HCT116 (cell line): ENCODE measurements around the gene TARBP1. TPM values are rescaled to one million over a fixed set of nuclear protein-coding genes. Genes with fewer than 3 reads are reported as not detected.

ENCODE experiments used
- ATAC-seq: fragments of 200-7000 bp; cut with Tn5 transposase; 2 replicates; pipeline ENCODE4 v1.9.1; 2020; ENCODE audit warnings: mild to moderate bottlenecking, moderate library complexity
- BruUV-seq: library from RNA; stranded (reverse); fragments of 400-500 nt; replicated peaks from 2 replicates; lab custom pipeline; 2021; lab: Mats Ljungman, UMichigan
- CTCF ChIA-PET: fragments of 300-600 bp; sonication (Branson Sonifier 250); formaldehyde crosslinking; loops from one replicate; lab custom pipeline; 2021; ENCODE audit warnings: antibody characterized with exemption; lab: Charles Lee
- POLR2A ChIA-PET: fragments of 300-600, 350-600 bp; sonication (Branson Sonifier 250); formaldehyde crosslinking; loops from one replicate; lab custom pipeline; 2021; ENCODE audit warnings: antibody characterized with exemption; lab: Charles Lee
- RAD21 ChIA-PET, 2 experiments: fragments of 300-600 bp; sonication (Branson Sonifier 250); formaldehyde crosslinking; loops; one replicate each; lab custom pipeline; 2023; ENCODE audit warnings: low total read pairs in 2 of 2; ENCODE audit not compliant: uncharacterized antibody in 2 of 2, unreplicated experiment in 2 of 2, low non-redundant PET in 1 of 2; lab: Charles Lee
- DNase-seq: peaks from one replicate; pipeline ENCODE4 v3.0.0-alpha.2; 2010; ENCODE audit warnings: low read depth, low spot score
- H2AFZ ChIP-seq: fragments of 200-600 bp; shearing (Covaris generic), sonication (generic); 2 replicates; pipeline ENCODE4 v1.6.1; 2017; ENCODE audit warnings: low read depth, mixed run types, mixed read lengths, antibody characterized with exemption, low read length; ENCODE audit not compliant: poor library complexity, severe bottlenecking
- H3K27ac ChIP-seq: 2 replicates; pipeline ENCODE4 v1.5.1; 2012; ENCODE audit warnings: low read depth, low read length
- H3K27me3 ChIP-seq: fragments of 200-600 bp; sonication (generic); 2 replicates; pipeline ENCODE4 v1.6.1; 2016; ENCODE audit warnings: mixed run types, low read length, mixed read lengths; ENCODE audit not compliant: insufficient read depth
- H3K36me3 ChIP-seq, 2 experiments: fragments of 200-500 bp in 1 of 2; fragments of 200-600 bp in 1 of 2; sonication (Bioruptor generic) in 1 of 2; sonication (generic) in 1 of 2; 2 replicates each; pipeline versions ENCODE4 v1.5.1 to v1.6.1; 2014 to 2016; ENCODE audit warnings: low read length in 2 of 2, inconsistent platforms in 1 of 2, mixed read lengths in 1 of 2, mixed run types in 1 of 2; ENCODE audit not compliant: insufficient read depth in 2 of 2, control insufficient read depth in 1 of 2
- H3K4me1 ChIP-seq, 2 experiments: fragments of 200-600 bp in 1 of 2; sonication (generic) in 1 of 2; 2 replicates each; pipeline versions ENCODE4 v1.5.1 to v1.6.1; 2012 to 2017; ENCODE audit warnings: low read length in 2 of 2, inconsistent platforms in 1 of 2, mild to moderate bottlenecking in 1 of 2, mixed read lengths in 1 of 2, mixed run types in 1 of 2, moderate library complexity in 1 of 2; ENCODE audit not compliant: insufficient read depth in 2 of 2, control insufficient read depth in 1 of 2
- H3K4me2 ChIP-seq: fragments of 200-600 bp; sonication (generic); 2 replicates; pipeline ENCODE4 v1.6.1; 2017; ENCODE audit warnings: mixed run types, low read length, mixed read lengths
- H3K4me3 ChIP-seq, 2 experiments: fragments of 200-600 bp in 1 of 2; sonication (generic) in 1 of 2; replicated peaks in 1 of 2; 2 replicates each; pipeline ENCODE4 v1.5.1; 2011 to 2016; ENCODE audit warnings: low read length in 2 of 2, control low read depth in 1 of 2, low read depth in 1 of 2, mild to moderate bottlenecking in 1 of 2, mixed read lengths in 1 of 2, mixed run types in 1 of 2
- H3K79me2 ChIP-seq: fragments of 200-600 bp; sonication (generic); 2 replicates; pipeline ENCODE4 v1.6.1; 2017; ENCODE audit warnings: mild to moderate bottlenecking, mixed run types, low read length, moderate library complexity, mixed read lengths; ENCODE audit not compliant: insufficient read depth
- H3K9ac ChIP-seq: fragments of 200-600 bp; sonication (generic); 2 replicates; pipeline ENCODE4 v1.6.1; 2016; ENCODE audit warnings: low read length, mixed read lengths
- H3K9me2 ChIP-seq: fragments of 200-600 bp; sonication (generic), shearing (Covaris generic); 2 replicates; pipeline ENCODE4 v1.6.1; 2017; ENCODE audit warnings: mixed run types, mild to moderate bottlenecking, moderate library complexity; ENCODE audit not compliant: insufficient read depth
- H3K9me3 ChIP-seq, 2 experiments: fragments of 200-500 bp in 1 of 2; fragments of 200-600 bp in 1 of 2; sonication (Bioruptor generic) in 1 of 2; sonication (generic) in 1 of 2; 2 replicates each; pipeline ENCODE4 v1.6.1; 2014 to 2017; ENCODE audit warnings: low read length in 2 of 2, mixed read lengths in 2 of 2, inconsistent platforms in 1 of 2, low read depth in 1 of 2, mild to moderate bottlenecking in 1 of 2, mixed run types in 1 of 2, moderate library complexity in 1 of 2; ENCODE audit not compliant: control insufficient read depth in 1 of 2, insufficient read depth in 1 of 2
- H4K20me1 ChIP-seq: fragments of 200-600 bp; sonication (generic), shearing (Covaris generic); 2 replicates; pipeline ENCODE4 v1.6.1; 2017; ENCODE audit warnings: mixed run types, mild to moderate bottlenecking, moderate library complexity; ENCODE audit not compliant: insufficient read depth
- EZH2phosphoT487 ChIP-seq: fragments of 200-600 bp; IDR thresholded peaks from 2 replicates; pipeline ENCODE4 v1.6.1; 2018; ENCODE audit warnings: antibody characterized with exemption, borderline replicate concordance
- POLR2A ChIP-seq: IDR thresholded peaks from 2 replicates; pipeline ENCODE4 v1.7.0; 2011; ENCODE audit warnings: borderline replicate concordance; ENCODE audit not compliant: insufficient read depth, insufficient read length; ENCODE audit errors: extremely low read depth
- RAD21 ChIP-seq: IDR thresholded peaks from 2 replicates; pipeline ENCODE4 v1.6.1; 2012; ENCODE audit warnings: low read depth, mild to moderate bottlenecking
- SIN3A ChIP-seq: IDR thresholded peaks from 2 replicates; pipeline ENCODE4 v1.6.1; 2012; ENCODE audit warnings: low read depth
- SP1 ChIP-seq: IDR thresholded peaks from 2 replicates; pipeline ENCODE4 v1.6.1; 2012; ENCODE audit warnings: low read depth
- SRF ChIP-seq: IDR thresholded peaks from 2 replicates; pipeline ENCODE4 v1.6.1; 2012; ENCODE audit warnings: low read depth
- ZBTB33 ChIP-seq: IDR thresholded peaks from 2 replicates; pipeline ENCODE4 v1.6.1; 2011; ENCODE audit warnings: mild to moderate bottlenecking, low read length, moderate library complexity; ENCODE audit not compliant: insufficient replicate concordance; ENCODE audit errors: extremely low read depth
- intact Hi-C: fragments of 100-400 bp; cut with micrococcal nuclease; formaldehyde crosslinking; loops from 2 replicates; pipeline ENCODE4 v1.10.0; 2022
- total RNA-seq: library from RNA; stranded (reverse); gene quantifications from one replicate; pipeline ENCODE4 v1.2.1, GENCODE V29; 2021; ENCODE audit not compliant: unreplicated experiment
- TF ChIP-seq, protein P1 (sequence below): IDR thresholded peaks from 2 replicates; pipeline ENCODE4 v1.6.1; 2012; ENCODE audit warnings: low read depth

Gene TARBP1
- total RNA-seq, 1 experiment from 2014 or later, result 17.2 TPM

DNA sequence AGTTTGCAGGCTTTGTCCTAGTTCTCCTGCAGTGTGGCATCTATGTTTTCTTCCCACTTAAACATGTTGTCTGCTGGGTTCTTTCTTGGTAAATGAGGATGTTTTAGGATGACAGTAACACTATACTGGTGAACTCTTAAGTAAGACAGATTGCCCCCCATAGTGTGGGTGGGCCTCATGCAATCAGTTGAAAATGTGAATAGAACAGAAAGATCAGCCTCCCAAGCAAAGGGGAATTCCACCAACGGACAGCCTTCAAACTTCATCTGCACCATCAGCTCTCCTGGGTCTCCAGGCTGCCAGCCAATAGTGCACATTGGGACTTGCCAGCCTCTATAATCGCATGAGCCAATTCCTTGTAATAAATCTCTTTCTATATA lies 10.7 kb upstream of the TARBP1 start:
- no peaks in the 10 kb centered on the region for H4K20me1 ChIP-seq
- no peaks in the 10 kb centered on the region for H3K9me2 ChIP-seq
- ATAC-seq (no peak), DNase-seq (no peak)
- BruUV-seq, result no TSS peak
- TF ChIP-seq ZBTB33 (no peak), SIN3A (no peak), SRF (no peak), POLR2A (no peak), EZH2phosphoT487 (no peak)
- H3K9ac ChIP-seq, result no peak overlapping the region
- RAD21 ChIA-PET, result no interaction called here
- intact Hi-C loops, result loop anchor here (10.0 kb wide), 2 partner anchors 235 to 375 kb away; no protein-coding TSS in a partner anchor
- no peaks in the 10 kb centered on the region for H3K36me3 ChIP-seq
- H3K4me3 ChIP-seq, result no peak overlapping the region
- POLR2A ChIA-PET, result no interaction called here
- H3K9me3 ChIP-seq, result no peaks in the 10 kb centered on the region
- no peaks in the 10 kb centered on the region for H3K27me3 ChIP-seq
- H3K4me2 ChIP-seq, result no peak overlapping the region
- no peaks in the 10 kb centered on the region for H3K4me1 ChIP-seq
- H3K79me2 ChIP-seq, result no peaks in the 10 kb centered on the region
- H2AFZ ChIP-seq, result no peak overlapping the region
- H3K27ac ChIP-seq, result no peak overlapping the region
- CTCF ChIA-PET, result no interaction called here

DNA sequence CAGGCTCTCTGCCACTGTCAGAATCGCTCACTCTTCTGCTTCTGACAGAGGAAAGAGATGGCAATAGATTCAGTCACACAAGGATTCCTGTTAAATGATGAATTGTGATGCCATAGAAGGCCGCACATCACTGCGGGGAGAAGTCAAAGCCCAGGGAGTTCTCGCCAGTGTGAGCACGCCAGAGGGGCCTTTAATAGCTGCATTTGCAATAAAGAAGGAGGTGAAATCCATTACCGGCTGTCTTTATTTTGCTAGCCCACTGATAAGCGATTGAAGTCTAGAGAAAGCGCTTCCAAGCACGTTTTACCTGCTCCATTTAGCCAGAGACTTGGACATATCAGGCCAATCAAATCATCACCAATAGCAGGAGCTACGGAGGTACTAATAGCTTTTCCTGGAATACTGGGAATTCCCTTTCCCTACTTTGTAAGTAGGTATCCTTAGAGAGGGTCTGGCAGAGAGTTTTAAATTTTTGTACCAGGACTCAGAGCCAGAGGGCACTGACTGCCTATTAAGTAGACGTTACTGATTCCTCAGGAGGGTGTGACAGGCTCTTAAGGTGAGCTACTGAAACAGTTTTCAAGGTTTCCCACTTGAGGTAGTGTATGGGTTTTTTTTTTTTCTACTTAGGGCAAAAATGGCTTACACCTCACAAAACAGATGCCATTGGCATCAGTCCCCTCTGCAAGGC lies 10.2 kb upstream of the TARBP1 start:
- Histone ChIP-seq H3K9ac (no peak overlapping the region), H3K9me2 (no peaks in the 10 kb centered on the region), H3K27me3 (no peaks in the 10 kb centered on the region), H3K36me3 (no peaks in the 10 kb centered on the region), H3K4me1 (no peaks in the 10 kb centered on the region), H4K20me1 (no peaks in the 10 kb centered on the region), H3K27ac (no peak overlapping the region), H3K9me3 (no peaks in the 10 kb centered on the region), H3K79me2 (no peaks in the 10 kb centered on the region), H3K4me2 (no peak overlapping the region), H3K4me3 (no peak overlapping the region), H2AFZ (no peak overlapping the region)
- ChIA-PET RAD21 (no interaction called here), CTCF (no interaction called here), POLR2A (no interaction called here)
- ATAC-seq (no peak), DNase-seq (no peak)
- TF ChIP-seq SP1 (no peak), RAD21 (peak; percentile 32; the same call in 1 of the 2 replicates)
- TF ChIP-seq, protein P1, sequence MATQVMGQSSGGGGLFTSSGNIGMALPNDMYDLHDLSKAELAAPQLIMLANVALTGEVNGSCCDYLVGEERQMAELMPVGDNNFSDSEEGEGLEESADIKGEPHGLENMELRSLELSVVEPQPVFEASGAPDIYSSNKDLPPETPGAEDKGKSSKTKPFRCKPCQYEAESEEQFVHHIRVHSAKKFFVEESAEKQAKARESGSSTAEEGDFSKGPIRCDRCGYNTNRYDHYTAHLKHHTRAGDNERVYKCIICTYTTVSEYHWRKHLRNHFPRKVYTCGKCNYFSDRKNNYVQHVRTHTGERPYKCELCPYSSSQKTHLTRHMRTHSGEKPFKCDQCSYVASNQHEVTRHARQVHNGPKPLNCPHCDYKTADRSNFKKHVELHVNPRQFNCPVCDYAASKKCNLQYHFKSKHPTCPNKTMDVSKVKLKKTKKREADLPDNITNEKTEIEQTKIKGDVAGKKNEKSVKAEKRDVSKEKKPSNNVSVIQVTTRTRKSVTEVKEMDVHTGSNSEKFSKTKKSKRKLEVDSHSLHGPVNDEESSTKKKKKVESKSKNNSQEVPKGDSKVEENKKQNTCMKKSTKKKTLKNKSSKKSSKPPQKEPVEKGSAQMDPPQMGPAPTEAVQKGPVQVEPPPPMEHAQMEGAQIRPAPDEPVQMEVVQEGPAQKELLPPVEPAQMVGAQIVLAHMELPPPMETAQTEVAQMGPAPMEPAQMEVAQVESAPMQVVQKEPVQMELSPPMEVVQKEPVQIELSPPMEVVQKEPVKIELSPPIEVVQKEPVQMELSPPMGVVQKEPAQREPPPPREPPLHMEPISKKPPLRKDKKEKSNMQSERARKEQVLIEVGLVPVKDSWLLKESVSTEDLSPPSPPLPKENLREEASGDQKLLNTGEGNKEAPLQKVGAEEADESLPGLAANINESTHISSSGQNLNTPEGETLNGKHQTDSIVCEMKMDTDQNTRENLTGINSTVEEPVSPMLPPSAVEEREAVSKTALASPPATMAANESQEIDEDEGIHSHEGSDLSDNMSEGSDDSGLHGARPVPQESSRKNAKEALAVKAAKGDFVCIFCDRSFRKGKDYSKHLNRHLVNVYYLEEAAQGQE, result no peak
- intact Hi-C loops, result loop anchor here (10.0 kb wide), 1 partner anchor 374 kb away; no protein-coding TSS in a partner anchor
- BruUV-seq, result no TSS peak
